Measurements from ENCODE around the gene SMYD3. TPM values are rescaled to one million over a fixed set of nuclear protein-coding genes. Genes with fewer than 3 reads are reported as not detected.

Gene SMYD3
- total and polyA plus RNA-seq, 9 of the 15 experiments (the other 6 are each of a cell fraction or from before 2014, with no cell fraction given) = 128 to 440 (median 197) TPM

DNA sequence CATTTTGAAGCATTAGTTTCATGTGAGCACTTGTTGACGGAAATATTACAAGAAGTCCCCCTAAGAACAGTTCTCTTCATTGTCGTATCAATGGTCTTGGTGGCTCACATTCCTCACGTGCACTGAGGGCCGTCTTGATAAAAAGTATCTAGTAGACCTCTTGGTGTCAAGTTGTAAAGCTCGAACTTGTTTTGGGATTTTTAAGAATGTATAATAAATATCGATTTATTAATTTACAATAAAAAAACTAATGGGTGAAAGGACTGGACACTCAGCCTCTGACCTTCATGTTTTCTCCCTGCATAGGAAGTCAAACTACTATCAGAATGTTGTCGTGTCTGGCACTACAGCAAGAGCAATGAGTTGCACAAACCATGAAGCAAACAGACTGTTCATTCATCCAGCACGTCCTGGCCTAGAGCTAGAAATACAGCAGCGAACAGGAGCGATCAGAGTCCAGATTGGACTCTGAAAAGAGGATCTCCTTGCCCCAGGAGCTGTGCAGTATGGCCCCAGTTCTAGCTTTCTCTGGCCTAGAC, 319.2 kb downstream of the SMYD3 start (continued):
- TF ChIP-seq, protein P1, sequence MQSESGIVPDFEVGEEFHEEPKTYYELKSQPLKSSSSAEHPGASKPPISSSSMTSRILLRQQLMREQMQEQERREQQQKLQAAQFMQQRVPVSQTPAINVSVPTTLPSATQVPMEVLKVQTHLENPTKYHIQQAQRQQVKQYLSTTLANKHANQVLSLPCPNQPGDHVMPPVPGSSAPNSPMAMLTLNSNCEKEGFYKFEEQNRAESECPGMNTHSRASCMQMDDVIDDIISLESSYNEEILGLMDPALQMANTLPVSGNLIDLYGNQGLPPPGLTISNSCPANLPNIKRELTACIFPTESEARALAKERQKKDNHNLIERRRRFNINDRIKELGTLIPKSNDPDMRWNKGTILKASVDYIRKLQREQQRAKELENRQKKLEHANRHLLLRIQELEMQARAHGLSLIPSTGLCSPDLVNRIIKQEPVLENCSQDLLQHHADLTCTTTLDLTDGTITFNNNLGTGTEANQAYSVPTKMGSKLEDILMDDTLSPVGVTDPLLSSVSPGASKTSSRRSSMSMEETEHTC (IDR thresholded peaks at IDR 0.05) = no peak
- TF ChIP-seq, protein P2, sequence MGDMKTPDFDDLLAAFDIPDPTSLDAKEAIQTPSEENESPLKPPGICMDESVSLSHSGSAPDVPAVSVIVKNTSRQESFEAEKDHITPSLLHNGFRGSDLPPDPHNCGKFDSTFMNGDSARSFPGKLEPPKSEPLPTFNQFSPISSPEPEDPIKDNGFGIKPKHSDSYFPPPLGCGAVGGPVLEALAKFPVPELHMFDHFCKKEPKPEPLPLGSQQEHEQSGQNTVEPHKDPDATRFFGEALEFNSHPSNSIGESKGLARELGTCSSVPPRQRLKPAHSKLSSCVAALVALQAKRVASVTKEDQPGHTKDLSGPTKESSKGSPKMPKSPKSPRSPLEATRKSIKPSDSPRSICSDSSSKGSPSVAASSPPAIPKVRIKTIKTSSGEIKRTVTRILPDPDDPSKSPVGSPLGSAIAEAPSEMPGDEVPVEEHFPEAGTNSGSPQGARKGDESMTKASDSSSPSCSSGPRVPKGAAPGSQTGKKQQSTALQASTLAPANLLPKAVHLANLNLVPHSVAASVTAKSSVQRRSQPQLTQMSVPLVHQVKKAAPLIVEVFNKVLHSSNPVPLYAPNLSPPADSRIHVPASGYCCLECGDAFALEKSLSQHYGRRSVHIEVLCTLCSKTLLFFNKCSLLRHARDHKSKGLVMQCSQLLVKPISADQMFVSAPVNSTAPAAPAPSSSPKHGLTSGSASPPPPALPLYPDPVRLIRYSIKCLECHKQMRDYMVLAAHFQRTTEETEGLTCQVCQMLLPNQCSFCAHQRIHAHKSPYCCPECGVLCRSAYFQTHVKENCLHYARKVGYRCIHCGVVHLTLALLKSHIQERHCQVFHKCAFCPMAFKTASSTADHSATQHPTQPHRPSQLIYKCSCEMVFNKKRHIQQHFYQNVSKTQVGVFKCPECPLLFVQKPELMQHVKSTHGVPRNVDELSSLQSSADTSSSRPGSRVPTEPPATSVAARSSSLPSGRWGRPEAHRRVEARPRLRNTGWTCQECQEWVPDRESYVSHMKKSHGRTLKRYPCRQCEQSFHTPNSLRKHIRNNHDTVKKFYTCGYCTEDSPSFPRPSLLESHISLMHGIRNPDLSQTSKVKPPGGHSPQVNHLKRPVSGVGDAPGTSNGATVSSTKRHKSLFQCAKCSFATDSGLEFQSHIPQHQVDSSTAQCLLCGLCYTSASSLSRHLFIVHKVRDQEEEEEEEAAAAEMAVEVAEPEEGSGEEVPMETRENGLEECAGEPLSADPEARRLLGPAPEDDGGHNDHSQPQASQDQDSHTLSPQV (IDR thresholded peaks at IDR 0.05) = peak; percentile 88
- TF ChIP-seq ETV5 (CRISPR knock-in tag; IDR thresholded peaks at IDR 0.05; ENCODE audit: low read depth) (no peak), CHD4 (IDR thresholded peaks at IDR 0.05; ENCODE audit: insufficient read depth, insufficient replicate concordance, low read depth, low read length, poor library complexity, severe bottlenecking) (no peak), RBFOX2 (IDR thresholded peaks at IDR 0.05; ENCODE audit: low read depth, low read length) (no peak), ILK (tag; IDR thresholded peaks at IDR 0.05; ENCODE audit: borderline replicate concordance, low read depth) (no peak), JUN (IDR thresholded peaks at IDR 0.05; ENCODE audit: borderline replicate concordance, low read depth, low read length) (no peak), JUN (CRISPR knock-in tag; IDR thresholded peaks at IDR 0.05; ENCODE audit: borderline replicate concordance) (no peak), MCM2 (IDR thresholded peaks at IDR 0.05; ENCODE audit: low read depth) (no peak), ETS2 (tag; IDR thresholded peaks at IDR 0.05; ENCODE audit: borderline replicate concordance, poor library complexity, severe bottlenecking) (no peak), NFRKB (IDR thresholded peaks at IDR 0.05; ENCODE audit: low read depth) (no peak; the same call in 1 of the 2 replicates), ZNF347 (CRISPR knock-in tag; IDR thresholded peaks at IDR 0.05; ENCODE audit: low read depth) (no peak), DPF2 (IDR thresholded peaks at IDR 0.05) (no peak; the same call in 1 of the 2 replicates), PHB2 (IDR thresholded peaks at IDR 0.05; ENCODE audit: low read depth) (no peak), ZNF445 (CRISPR knock-in tag; IDR thresholded peaks at IDR 0.05; ENCODE audit: low read depth) (0 out of 2 replicates have a peak, but pooled peaks have one; percentile 7)
- TF ChIP-seq, protein P3, sequence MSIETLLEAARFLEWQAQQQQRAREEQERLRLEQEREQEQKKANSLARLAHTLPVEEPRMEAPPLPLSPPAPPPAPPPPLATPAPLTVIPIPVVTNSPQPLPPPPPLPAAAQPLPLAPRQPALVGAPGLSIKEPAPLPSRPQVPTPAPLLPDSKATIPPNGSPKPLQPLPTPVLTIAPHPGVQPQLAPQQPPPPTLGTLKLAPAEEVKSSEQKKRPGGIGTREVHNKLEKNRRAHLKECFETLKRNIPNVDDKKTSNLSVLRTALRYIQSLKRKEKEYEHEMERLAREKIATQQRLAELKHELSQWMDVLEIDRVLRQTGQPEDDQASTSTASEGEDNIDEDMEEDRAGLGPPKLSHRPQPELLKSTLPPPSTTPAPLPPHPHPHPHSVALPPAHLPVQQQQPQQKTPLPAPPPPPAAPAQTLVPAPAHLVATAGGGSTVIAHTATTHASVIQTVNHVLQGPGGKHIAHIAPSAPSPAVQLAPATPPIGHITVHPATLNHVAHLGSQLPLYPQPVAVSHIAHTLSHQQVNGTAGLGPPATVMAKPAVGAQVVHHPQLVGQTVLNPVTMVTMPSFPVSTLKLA (conservative IDR thresholded peaks at IDR 0.05) = peak in 1 of 2 experiments; percentile 43; a peak in 1 of 4 replicates
- TF ChIP-seq, protein P4, sequence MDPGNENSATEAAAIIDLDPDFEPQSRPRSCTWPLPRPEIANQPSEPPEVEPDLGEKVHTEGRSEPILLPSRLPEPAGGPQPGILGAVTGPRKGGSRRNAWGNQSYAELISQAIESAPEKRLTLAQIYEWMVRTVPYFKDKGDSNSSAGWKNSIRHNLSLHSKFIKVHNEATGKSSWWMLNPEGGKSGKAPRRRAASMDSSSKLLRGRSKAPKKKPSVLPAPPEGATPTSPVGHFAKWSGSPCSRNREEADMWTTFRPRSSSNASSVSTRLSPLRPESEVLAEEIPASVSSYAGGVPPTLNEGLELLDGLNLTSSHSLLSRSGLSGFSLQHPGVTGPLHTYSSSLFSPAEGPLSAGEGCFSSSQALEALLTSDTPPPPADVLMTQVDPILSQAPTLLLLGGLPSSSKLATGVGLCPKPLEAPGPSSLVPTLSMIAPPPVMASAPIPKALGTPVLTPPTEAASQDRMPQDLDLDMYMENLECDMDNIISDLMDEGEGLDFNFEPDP (CRISPR knock-in tag; IDR thresholded peaks at IDR 0.05) = no peak
- TF ChIP-seq, protein P5, sequence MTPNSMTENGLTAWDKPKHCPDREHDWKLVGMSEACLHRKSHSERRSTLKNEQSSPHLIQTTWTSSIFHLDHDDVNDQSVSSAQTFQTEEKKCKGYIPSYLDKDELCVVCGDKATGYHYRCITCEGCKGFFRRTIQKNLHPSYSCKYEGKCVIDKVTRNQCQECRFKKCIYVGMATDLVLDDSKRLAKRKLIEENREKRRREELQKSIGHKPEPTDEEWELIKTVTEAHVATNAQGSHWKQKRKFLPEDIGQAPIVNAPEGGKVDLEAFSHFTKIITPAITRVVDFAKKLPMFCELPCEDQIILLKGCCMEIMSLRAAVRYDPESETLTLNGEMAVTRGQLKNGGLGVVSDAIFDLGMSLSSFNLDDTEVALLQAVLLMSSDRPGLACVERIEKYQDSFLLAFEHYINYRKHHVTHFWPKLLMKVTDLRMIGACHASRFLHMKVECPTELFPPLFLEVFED (CRISPR knock-in tag; conservative IDR thresholded peaks at IDR 0.05) = no peak

All from K562 (cell line).